ENCODE data around the gene PTX4.
A peak's percentile ranks its signal among the peaks of the same experiment; 100 is the strongest.
"Not testable (repeated sequence)": the region's sequence is repeated elsewhere in the genome, so short reads cannot be mapped to it uniquely, and the experiment has no call there.

The PTX4 gene

DNA sequence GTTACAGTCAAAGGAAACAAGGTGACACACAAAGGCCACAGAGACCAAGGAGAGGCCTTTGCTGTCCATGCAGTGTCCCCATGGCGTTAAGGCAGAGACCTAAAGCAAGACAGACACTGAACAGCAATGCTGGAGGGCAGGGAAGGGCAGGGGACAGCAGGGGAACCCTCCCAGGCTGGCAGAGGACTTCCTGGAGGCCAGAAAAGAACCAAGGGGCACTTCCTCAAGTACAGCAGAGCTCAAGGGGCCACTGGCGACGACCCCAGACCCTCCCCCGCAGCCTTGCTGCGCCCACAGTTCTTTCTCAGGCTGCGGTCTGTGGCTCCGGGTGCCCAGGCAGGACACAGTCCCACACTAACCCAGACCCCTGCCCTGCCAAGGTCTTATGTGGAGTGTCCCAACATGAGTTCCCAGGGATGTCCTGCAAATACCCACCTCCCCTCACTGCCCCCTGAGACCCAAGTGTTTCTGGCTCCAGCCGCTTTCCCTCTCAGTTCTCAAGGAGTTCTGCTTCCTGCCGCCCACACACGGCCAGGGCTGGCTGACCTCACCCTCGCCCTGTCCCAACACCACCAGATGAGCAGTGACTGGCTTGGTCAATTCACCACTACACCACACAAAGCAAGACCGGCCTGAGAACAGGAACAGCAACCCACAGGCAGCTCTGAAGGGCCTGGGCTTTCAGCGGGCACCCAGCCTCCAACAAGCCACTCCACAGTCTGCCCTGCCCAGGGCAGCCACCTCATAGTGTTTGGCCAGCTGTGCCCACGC is 18.1 kb downstream of the PTX4 start:
- peak; percentile 39 for DNase-seq (ENCODE audit: low read depth)
- TF ChIP-seq, protein P1, sequence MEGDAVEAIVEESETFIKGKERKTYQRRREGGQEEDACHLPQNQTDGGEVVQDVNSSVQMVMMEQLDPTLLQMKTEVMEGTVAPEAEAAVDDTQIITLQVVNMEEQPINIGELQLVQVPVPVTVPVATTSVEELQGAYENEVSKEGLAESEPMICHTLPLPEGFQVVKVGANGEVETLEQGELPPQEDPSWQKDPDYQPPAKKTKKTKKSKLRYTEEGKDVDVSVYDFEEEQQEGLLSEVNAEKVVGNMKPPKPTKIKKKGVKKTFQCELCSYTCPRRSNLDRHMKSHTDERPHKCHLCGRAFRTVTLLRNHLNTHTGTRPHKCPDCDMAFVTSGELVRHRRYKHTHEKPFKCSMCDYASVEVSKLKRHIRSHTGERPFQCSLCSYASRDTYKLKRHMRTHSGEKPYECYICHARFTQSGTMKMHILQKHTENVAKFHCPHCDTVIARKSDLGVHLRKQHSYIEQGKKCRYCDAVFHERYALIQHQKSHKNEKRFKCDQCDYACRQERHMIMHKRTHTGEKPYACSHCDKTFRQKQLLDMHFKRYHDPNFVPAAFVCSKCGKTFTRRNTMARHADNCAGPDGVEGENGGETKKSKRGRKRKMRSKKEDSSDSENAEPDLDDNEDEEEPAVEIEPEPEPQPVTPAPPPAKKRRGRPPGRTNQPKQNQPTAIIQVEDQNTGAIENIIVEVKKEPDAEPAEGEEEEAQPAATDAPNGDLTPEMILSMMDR (IDR thresholded peaks at IDR 0.05; ENCODE audit: low read length, missing control alignments): no peak
- H3K4me3 ChIP-seq (replicated peaks; ENCODE audit: low read depth, low read length): no peak overlapping the region

DNA sequence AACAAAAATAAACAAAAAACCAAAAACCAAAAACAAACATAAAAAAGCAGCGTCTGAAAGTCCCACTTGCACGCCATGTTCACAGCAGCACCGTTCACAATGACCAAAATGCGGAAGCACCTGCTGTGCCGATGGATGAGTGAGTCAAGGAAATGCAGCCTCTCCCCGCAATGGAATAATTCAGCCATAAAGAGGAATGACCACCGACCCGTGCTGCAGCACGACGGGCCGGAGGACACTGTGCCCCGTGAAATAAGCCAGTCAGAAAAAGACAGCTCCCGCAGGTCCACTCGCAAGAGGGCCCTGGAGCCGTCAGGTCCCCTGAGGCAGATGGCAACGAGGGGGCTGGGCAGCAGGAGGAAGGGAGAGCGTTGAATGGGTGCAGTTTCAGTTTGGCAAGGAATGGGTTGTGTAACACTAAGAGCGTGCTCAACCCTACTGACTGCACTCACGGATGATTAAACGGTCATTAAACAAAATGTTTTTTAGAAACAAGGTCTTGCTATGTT is 19.0 kb downstream of the PTX4 start:
- H3K4me3 ChIP-seq (replicated peaks; ENCODE audit: low read depth, low read length): no peak overlapping the region
- TF ChIP-seq, protein P1 (IDR thresholded peaks at IDR 0.05; ENCODE audit: low read length, missing control alignments): no peak
- no peak for DNase-seq (ENCODE audit: low read depth)

GRCh38 chr16:1469141-1469540 is 19.6 kb downstream of the PTX4 start:
- not testable (repeated sequence) for DNase-seq (ENCODE audit: low read depth)

DNA sequence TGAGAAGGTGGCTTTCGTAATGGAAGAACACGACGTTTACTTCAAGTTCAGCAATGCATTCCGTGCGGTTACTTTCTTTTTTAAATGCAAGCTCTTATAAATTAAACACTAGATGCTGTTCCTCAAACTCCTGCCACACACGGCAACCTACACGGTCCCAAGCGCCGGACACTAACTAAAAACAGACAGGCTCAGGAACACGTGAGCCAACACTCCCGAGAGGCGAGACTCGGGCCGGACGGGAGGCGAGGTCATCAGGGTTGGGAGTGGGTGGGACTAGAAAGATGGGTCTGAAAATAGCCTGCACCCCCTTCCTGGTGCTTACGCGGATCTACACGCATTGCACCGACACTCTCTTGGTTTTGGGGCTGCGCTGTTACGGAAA is 20.3 kb downstream of the PTX4 start:
- no peak for DNase-seq (ENCODE audit: low read depth)
- H3K4me3 ChIP-seq (replicated peaks; ENCODE audit: low read depth, low read length): no peak overlapping the region
- TF ChIP-seq, protein P1 (IDR thresholded peaks at IDR 0.05; ENCODE audit: low read length, missing control alignments): no peak

More at GRCh38 chr16:1469141-1469540, 19.6 kb downstream of the PTX4 start:
- not testable (repeated sequence) for H3K4me3 ChIP-seq (replicated peaks; ENCODE audit: low read depth, low read length)

GRCh38 chr16:1466968-1467521 is 21.7 kb downstream of the PTX4 start:
- DNase-seq (ENCODE audit: low read depth): no peak
- H3K4me3 ChIP-seq (replicated peaks; ENCODE audit: low read depth, low read length): no peak overlapping the region
- TF ChIP-seq, protein P1 (IDR thresholded peaks at IDR 0.05; ENCODE audit: low read length, missing control alignments): no peak

GRCh38 chr16:1466054-1466453 is 22.7 kb downstream of the PTX4 start:
- no peak for DNase-seq (ENCODE audit: low read depth)
- TF ChIP-seq, protein P1 (IDR thresholded peaks at IDR 0.05; ENCODE audit: low read length, missing control alignments): no peak
- H3K4me3 ChIP-seq (replicated peaks; ENCODE audit: low read depth, low read length): no peak overlapping the region

DNA sequence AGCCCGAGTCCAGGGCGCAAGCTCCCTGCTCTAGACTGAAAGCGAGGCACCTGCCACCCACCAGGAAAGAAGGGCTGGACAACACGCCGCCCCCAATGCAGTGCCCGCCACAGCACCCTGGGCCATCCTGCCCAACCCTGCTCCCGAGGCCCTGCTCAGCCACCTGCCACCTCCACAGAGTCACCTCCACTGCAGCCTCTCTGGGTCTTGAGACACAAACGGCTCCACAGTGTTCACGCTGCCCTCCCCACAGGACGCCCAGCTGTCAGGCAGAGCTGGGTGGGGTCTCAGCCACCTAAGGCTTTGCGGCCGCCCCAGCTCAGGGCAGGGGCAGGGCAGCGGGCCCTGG is 23.2 kb downstream of the PTX4 start:
- no peak overlapping the region for H3K4me3 ChIP-seq (replicated peaks; ENCODE audit: low read depth, low read length)

More for the DNA sequence above, 23.2 kb downstream of the PTX4 start:
- TF ChIP-seq, protein P1 (IDR thresholded peaks at IDR 0.05; ENCODE audit: low read length, missing control alignments): no peak
- DNase-seq (ENCODE audit: low read depth): no peak
